GM23338 (cell line): ENCODE results near the gene LRSAM1. TPM values are rescaled to one million over a fixed set of nuclear protein-coding genes. Genes with fewer than 3 reads are reported as not detected.

Experiments used
- ATAC-seq: fragments of 200-7000 bp; cut with Tn5 transposase; 3 replicates; pipeline ENCODE4 v1.9.1; 2020
- DNase-seq: peaks from one replicate; pipeline ENCODE4 v3.0.0-alpha.2; 2015; ENCODE audit warnings: low spot score
- H2AFZ ChIP-seq: fragments of 200-600 bp; sonication (generic); 2 replicates; pipeline ENCODE4 v1.8.0; 2016; ENCODE audit warnings: antibody characterized with exemption, mild to moderate bottlenecking, moderate library complexity
- H3F3A ChIP-seq: fragments of 200-600 bp; sonication (generic); replicated peaks from 2 replicates; pipeline ENCODE4 v1.8.0; 2017; ENCODE audit warnings: antibody characterized with exemption, mixed run types, low read depth
- H3K27ac ChIP-seq: fragments of 200-600 bp; sonication (generic); 2 replicates; pipeline ENCODE4 v1.6.1; 2016; ENCODE audit warnings: low read depth
- H3K27me3 ChIP-seq: fragments of 200-600 bp; sonication (generic); 2 replicates; pipeline ENCODE4 v1.8.0; 2016; ENCODE audit warnings: mild to moderate bottlenecking, mixed run types, moderate library complexity; ENCODE audit not compliant: insufficient read depth
- H3K36me3 ChIP-seq: fragments of 200-600 bp; sonication (generic); 2 replicates; pipeline ENCODE4 v1.8.0; 2016; ENCODE audit warnings: mild to moderate bottlenecking; ENCODE audit not compliant: insufficient read depth
- H3K4me1 ChIP-seq: fragments of 200-600 bp; sonication (generic); 2 replicates; pipeline ENCODE4 v1.8.0; 2016; ENCODE audit warnings: mild to moderate bottlenecking, moderate library complexity; ENCODE audit not compliant: insufficient read depth
- H3K4me2 ChIP-seq: fragments of 200-600 bp; sonication (generic); 2 replicates; pipeline ENCODE4 v1.7.1; 2017; ENCODE audit warnings: mixed run types
- H3K4me3 ChIP-seq: fragments of 200-600 bp; sonication (generic); 2 replicates; pipeline ENCODE4 v1.6.1; 2016; ENCODE audit warnings: mixed run types
- H3K79me2 ChIP-seq: fragments of 200-600 bp; sonication (generic); replicated peaks from 2 replicates; pipeline ENCODE4 v1.8.0; 2017; ENCODE audit warnings: mild to moderate bottlenecking; ENCODE audit not compliant: insufficient read depth
- H3K9me2 ChIP-seq: fragments of 200-600 bp; sonication (generic); 2 replicates; pipeline ENCODE4 v1.8.0; 2017; ENCODE audit not compliant: insufficient read depth
- H4K20me1 ChIP-seq: fragments of 200-600 bp; sonication (generic); replicated peaks from 2 replicates; pipeline ENCODE4 v1.8.0; 2017; ENCODE audit warnings: mild to moderate bottlenecking; ENCODE audit not compliant: insufficient read depth
- H3K27ac Mint-ChIP-seq: 2 replicates; pipeline ENCODE4 v1.8.0; 2020; ENCODE audit warnings: inconsistent platforms, mild to moderate bottlenecking, moderate library complexity, mixed read lengths
- H3K27me3 Mint-ChIP-seq: 3 replicates; pipeline ENCODE4 v1.8.0; 2022; ENCODE audit warnings: low read depth, mild to moderate bottlenecking, moderate library complexity, mixed read lengths, inconsistent platforms; ENCODE audit not compliant: insufficient read depth, poor library complexity
- H3K36me3 Mint-ChIP-seq: 3 replicates; pipeline ENCODE4 v1.8.0; 2021; ENCODE audit warnings: low read depth, mild to moderate bottlenecking, inconsistent platforms, moderate library complexity, mixed read lengths
- H3K4me1 Mint-ChIP-seq: 3 replicates; pipeline ENCODE4 v1.8.0; 2020; ENCODE audit warnings: mild to moderate bottlenecking, inconsistent platforms, mixed read lengths
- H3K4me3 Mint-ChIP-seq: 3 replicates; pipeline ENCODE4 v1.8.0; 2021; ENCODE audit warnings: moderate library complexity, mild to moderate bottlenecking, inconsistent platforms, mixed read lengths
- H3K9me3 Mint-ChIP-seq: 3 replicates; pipeline ENCODE4 v1.8.0; 2020; ENCODE audit warnings: moderate library complexity, mild to moderate bottlenecking, inconsistent platforms, mixed read lengths
- CREB1 ChIP-seq: fragments of 250-450 bp; sonication (Bioruptor Pico); IDR thresholded peaks from 2 replicates; pipeline ENCODE4 v1.5.0; 2020; ENCODE audit warnings: low read depth, mild to moderate bottlenecking, moderate library complexity
- POLR2AphosphoS5 ChIP-seq: IDR thresholded peaks from 2 replicates; pipeline ENCODE4 v1.6.1; 2016; ENCODE audit warnings: antibody characterized with exemption, low read depth
- REST ChIP-seq: IDR thresholded peaks from one replicate; pipeline ENCODE4 v1.6.1; 2018; ENCODE audit warnings: antibody characterized with exemption; ENCODE audit not compliant: unreplicated experiment
- ZNF114 ChIP-seq: fragments of 250-450 bp; sonication (Bioruptor Pico); IDR thresholded peaks from 2 replicates; pipeline ENCODE4 v1.5.0; 2020; ENCODE audit warnings: mild to moderate bottlenecking, moderate library complexity
- ZNF462 ChIP-seq: fragments of 250-450 bp; sonication (Bioruptor Pico); IDR thresholded peaks from 2 replicates; pipeline ENCODE4 v1.5.0; 2020; ENCODE audit warnings: mild to moderate bottlenecking, moderate library complexity
- polyA plus RNA-seq: library from polyadenylated mRNA; unstranded; fragments of >200 nt; fragmentation: Nextera tagmentation; extraction: Ambion mirVana; gene quantifications from 2 replicates; pipeline ENCODE4 v1.2.1, GENCODE V29; 2016
- total RNA-seq: library from RNA; depleted of rRNA; stranded (reverse); fragments of >200 nt; shearing (Covaris generic); gene quantifications from 2 replicates; pipeline ENCODE4 v1.2.3, GENCODE V29; 2014

LRSAM1 gene
- total and polyA plus RNA-seq, 2 experiments from 2014 or later = 12.8 to 21.9 TPM

- no peak for TF ChIP-seq REST
- no peak for TF ChIP-seq CREB1
- TF ChIP-seq ZNF114 (CRISPR knock-in tag) = no peak
Measured at GRCh38 chr9:127448112-127448805, 3.1 kb upstream of the LRSAM1 start (continued).

- Histone ChIP-seq H2AFZ (no peak overlapping the region), H3K79me2 (peaks cover 48% of the 10 kb centered on the region), H3K36me3 (peaks cover 59% of the 10 kb centered on the region), H3F3A (peaks cover 70% of the 10 kb centered on the region), H3K27me3 (no peaks in the 10 kb centered on the region), H3K4me3 (peak overlapping the region; percentile 100), H3K4me1 (peaks cover 17% of the 10 kb centered on the region), H4K20me1 (peaks cover 41% of the 10 kb centered on the region), H3K9me2 (no peaks in the 10 kb centered on the region), H3K4me2 (peak overlapping the region; percentile 100), H3K27ac (peak overlapping the region; percentile 98)
- DNase-seq = no peak
- Mint-ChIP-seq H3K9me3 (peaks cover 17% of the 10 kb centered on the region), H3K27ac (peak overlapping the region; percentile 99), H3K4me1 (peaks cover 21% of the 10 kb centered on the region), H3K36me3 (peaks cover 73% of the 10 kb centered on the region), H3K27me3 (peaks cover 45% of the 10 kb centered on the region), H3K4me3 (peak overlapping the region; percentile 99)
- no peak for TF ChIP-seq ZNF462 (CRISPR knock-in tag)
- peak; percentile 64 for TF ChIP-seq POLR2AphosphoS5
- ATAC-seq = no peak
Measured at GRCh38 chr9:127449332-127449966, 1.9 kb upstream of the LRSAM1 start.
